ENCODE measurements around the gene CNTNAP5. TPM values are rescaled to one million over a fixed set of nuclear protein-coding genes. Genes with fewer than 3 reads are reported as not detected.

Gene CNTNAP5
- total RNA-seq, 2 experiments from 2014 or later = not detected

- TF ChIP-seq CTCF (IDR thresholded peaks at IDR 0.05) = no peak
- intact Hi-C loops (cut with micrococcal nuclease) = no loop called here
- no peaks in the 10 kb centered on the region for H3K27me3 Mint-ChIP-seq
- CTCF ChIA-PET = no interaction called here
- no peaks in the 10 kb centered on the region for H3K36me3 Mint-ChIP-seq (ENCODE audit: low read depth)
- POLR2A ChIA-PET = no interaction called here
- DNase-seq (no peak), ATAC-seq (no peak)
- peaks cover 3% of the 10 kb centered on the region for H3K9me3 Mint-ChIP-seq
- no peaks in the 10 kb centered on the region for H3K4me1 Mint-ChIP-seq (ENCODE audit: low read depth)
- H3K4me3 Mint-ChIP-seq = no peak overlapping the region
- H3K27ac Mint-ChIP-seq = no peak overlapping the region
These were observed 264.0 kb downstream of the CNTNAP5 start for GRCh38 chr2:124289060-124289459.

GRCh38 chr2:124289615-124290014 is 264.5 kb downstream of the CNTNAP5 start:
- intact Hi-C loops (cut with micrococcal nuclease) = no loop called here

GRCh38 chr2:124296470-124296869 is 271.4 kb downstream of the CNTNAP5 start:
- Mint-ChIP-seq H3K4me1 (ENCODE audit: low read depth) (no peaks in the 10 kb centered on the region), H3K36me3 (ENCODE audit: low read depth) (no peaks in the 10 kb centered on the region), H3K4me3 (no peak overlapping the region), H3K9me3 (peaks cover 11% of the 10 kb centered on the region), H3K27ac (no peak overlapping the region), H3K27me3 (no peaks in the 10 kb centered on the region)
- intact Hi-C loops (cut with micrococcal nuclease) = no loop called here
- CTCF ChIA-PET = no interaction called here
- no peak for ATAC-seq
- no peak for DNase-seq
- POLR2A ChIA-PET = no interaction called here
- TF ChIP-seq CTCF (IDR thresholded peaks at IDR 0.05) = no peak

More at GRCh38 chr2:124289615-124290014, 264.5 kb downstream of the CNTNAP5 start:
- TF ChIP-seq CTCF (IDR thresholded peaks at IDR 0.05) = no peak
- ChIA-PET POLR2A (no interaction called here), CTCF (no interaction called here)
- Mint-ChIP-seq H3K27me3 (no peaks in the 10 kb centered on the region), H3K4me1 (ENCODE audit: low read depth) (no peaks in the 10 kb centered on the region), H3K4me3 (no peak overlapping the region), H3K27ac (no peak overlapping the region), H3K9me3 (peaks cover 5% of the 10 kb centered on the region), H3K36me3 (ENCODE audit: low read depth) (no peaks in the 10 kb centered on the region)
- ATAC-seq (no peak), DNase-seq (no peak)

GRCh38 chr2:124301915-124302314 is 276.8 kb downstream of the CNTNAP5 start:
- H3K4me3 Mint-ChIP-seq = no peak overlapping the region
- no peaks in the 10 kb centered on the region for H3K36me3 Mint-ChIP-seq (ENCODE audit: low read depth)
- no peaks in the 10 kb centered on the region for H3K4me1 Mint-ChIP-seq (ENCODE audit: low read depth)
- DNase-seq (no peak), ATAC-seq (no peak)
- TF ChIP-seq CTCF (IDR thresholded peaks at IDR 0.05) = no peak
- no peak overlapping the region for H3K27ac Mint-ChIP-seq
- CTCF ChIA-PET = no interaction called here
- POLR2A ChIA-PET = no interaction called here
- no peaks in the 10 kb centered on the region for H3K27me3 Mint-ChIP-seq
- intact Hi-C loops (cut with micrococcal nuclease) = no loop called here
- peaks cover 12% of the 10 kb centered on the region for H3K9me3 Mint-ChIP-seq

GRCh38 chr2:124308319-124309062 is 283.4 kb downstream of the CNTNAP5 start:
- no peak for ATAC-seq
- CTCF ChIA-PET = no interaction called here
- H3K4me3 Mint-ChIP-seq = no peak overlapping the region

More at GRCh38 chr2:124308319-124309062, 283.4 kb downstream of the CNTNAP5 start:
- Mint-ChIP-seq H3K36me3 (ENCODE audit: low read depth) (no peaks in the 10 kb centered on the region), H3K27ac (no peak overlapping the region), H3K9me3 (peaks cover 10% of the 10 kb centered on the region), H3K27me3 (no peaks in the 10 kb centered on the region), H3K4me1 (ENCODE audit: low read depth) (no peaks in the 10 kb centered on the region)
- intact Hi-C loops (cut with micrococcal nuclease) = no loop called here
- no peak for DNase-seq
- POLR2A ChIA-PET = no interaction called here
- no peak for TF ChIP-seq CTCF (IDR thresholded peaks at IDR 0.05)

Measured in activated CD8-positive, alpha-beta T cell treated with anti-CD3 and anti-CD28 coated beads for 36 hours (primary cell).